22Rv1 (cell line): Measurements from ENCODE around the gene SH3TC1.

ENCODE experiments used
- ZFX ChIP-seq: fragments of 450-650 bp; IDR thresholded peaks from 2 replicates; pipeline ENCODE4 v1.6.1; 2017; ENCODE audit warnings: antibody characterized with exemption, borderline replicate concordance
- TF ChIP-seq, protein P1 (sequence below): fragments of 450-650 bp; IDR thresholded peaks from 2 replicates; pipeline ENCODE4 v1.5.1; 2017; ENCODE audit warnings: mild to moderate bottlenecking

DNA sequence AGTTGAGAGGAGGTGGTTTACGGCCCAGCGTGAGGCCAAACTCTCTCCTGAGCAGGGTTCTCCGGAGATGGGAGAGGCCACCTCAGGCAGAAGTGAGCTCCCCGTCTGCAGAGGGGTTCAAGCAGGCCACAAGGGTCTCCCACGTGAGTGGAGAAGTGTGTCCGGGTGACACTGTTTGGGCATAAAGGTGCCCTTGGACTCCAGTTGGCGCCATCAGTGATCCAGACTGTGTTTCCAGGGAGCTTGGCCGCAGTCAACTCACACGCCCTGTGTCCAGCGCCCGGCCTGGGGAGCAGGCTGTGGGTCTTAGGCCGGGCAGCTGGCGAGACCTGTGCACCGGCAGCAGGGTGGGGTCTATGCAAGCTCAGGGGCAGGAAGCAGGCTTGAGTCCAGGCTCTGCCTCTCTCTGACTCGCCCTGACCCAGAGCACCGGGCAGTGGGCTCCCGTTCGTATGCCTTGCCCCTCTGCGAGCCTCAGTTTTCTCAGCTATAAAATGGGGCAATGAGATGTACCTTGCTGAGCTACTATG, 45.9 kb downstream of the SH3TC1 start:
- TF ChIP-seq, protein P1, sequence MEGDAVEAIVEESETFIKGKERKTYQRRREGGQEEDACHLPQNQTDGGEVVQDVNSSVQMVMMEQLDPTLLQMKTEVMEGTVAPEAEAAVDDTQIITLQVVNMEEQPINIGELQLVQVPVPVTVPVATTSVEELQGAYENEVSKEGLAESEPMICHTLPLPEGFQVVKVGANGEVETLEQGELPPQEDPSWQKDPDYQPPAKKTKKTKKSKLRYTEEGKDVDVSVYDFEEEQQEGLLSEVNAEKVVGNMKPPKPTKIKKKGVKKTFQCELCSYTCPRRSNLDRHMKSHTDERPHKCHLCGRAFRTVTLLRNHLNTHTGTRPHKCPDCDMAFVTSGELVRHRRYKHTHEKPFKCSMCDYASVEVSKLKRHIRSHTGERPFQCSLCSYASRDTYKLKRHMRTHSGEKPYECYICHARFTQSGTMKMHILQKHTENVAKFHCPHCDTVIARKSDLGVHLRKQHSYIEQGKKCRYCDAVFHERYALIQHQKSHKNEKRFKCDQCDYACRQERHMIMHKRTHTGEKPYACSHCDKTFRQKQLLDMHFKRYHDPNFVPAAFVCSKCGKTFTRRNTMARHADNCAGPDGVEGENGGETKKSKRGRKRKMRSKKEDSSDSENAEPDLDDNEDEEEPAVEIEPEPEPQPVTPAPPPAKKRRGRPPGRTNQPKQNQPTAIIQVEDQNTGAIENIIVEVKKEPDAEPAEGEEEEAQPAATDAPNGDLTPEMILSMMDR: no peak
- no peak for TF ChIP-seq ZFX
